Measurements from ENCODE around the gene SENP1.

Gene SENP1

GRCh38 chr12:48068457-48068856 is 37.4 kb downstream of the SENP1 start:
- no peak for DNase-seq (ENCODE audit: extremely low read depth in 1 of 2, low read depth in 1 of 2)

DNA sequence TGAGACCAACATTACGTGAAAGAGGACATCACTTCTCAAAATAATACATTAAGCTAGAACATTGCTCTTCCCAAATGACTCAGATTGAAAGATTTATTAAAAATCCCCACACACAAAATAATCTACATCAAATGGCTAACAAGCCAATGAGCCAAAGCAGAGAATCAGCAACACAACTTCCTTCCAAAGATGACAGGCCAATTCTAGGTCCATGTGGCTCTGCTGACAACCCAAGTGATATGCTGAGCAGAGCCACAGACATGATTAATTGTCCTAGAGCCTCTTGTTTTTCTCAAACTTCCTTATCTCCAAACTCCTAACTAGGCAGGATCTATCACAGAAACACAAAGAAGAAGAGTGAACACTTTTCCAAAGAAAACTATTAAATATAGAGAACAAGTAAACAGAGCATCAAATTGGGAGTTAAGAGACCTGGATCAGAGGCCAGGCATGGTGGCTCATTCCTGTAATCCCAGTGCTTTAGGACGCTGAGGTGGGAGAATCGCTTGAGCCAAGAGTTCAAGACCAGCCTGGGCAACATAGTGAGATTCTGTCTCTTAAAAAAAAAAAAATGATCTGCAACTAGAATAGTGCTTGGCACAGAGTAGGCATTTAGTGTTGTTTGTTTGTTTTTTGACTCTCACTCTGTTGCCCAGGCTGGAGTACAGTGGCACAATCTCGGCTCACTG is 38.5 kb downstream of the SENP1 start:
- no peak for DNase-seq (ENCODE audit: extremely low read depth in 1 of 2, low read depth in 1 of 2)

DNA sequence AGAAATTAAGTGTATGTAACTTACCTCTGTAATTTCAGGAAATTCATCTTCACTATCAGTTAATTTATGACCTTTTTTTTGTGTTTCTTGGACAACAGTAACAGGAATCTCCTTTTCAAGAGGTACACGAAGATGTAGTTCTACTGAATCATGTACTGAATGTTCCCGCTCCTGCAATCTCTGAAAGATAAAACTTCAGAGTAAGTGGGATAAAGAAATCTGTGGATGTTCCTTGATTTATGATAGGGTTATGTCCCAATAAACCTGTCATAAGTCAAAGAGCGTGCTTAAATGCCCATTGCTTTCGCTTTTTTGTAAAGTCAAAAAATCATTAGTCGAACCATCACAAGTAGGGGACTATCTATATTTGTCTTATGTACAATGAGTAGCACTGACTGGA is 40.8 kb downstream of the SENP1 start:
- DNase-seq (ENCODE audit: extremely low read depth in 1 of 2, low read depth in 1 of 2): no peak

DNA sequence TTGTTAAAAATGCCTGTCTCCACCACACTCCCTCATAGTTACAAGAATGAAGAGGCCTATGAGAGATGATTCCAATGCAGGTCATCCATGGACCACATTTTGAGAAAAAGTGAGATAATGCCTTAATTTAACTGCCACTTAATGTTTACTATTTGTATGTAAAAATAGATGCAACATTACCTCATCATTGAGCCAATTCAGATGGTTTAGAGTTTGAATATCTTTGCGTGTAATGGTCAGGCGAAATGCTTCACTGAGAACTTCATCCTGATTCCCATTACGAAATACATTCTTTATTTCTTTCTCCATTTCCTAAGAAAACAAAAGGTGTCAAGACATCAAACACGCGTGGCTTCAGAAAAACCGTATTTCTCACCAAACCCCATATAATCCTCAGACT is 42.3 kb downstream of the SENP1 start:
- DNase-seq (ENCODE audit: extremely low read depth in 1 of 2, low read depth in 1 of 2): no peak

- no peak for DNase-seq (ENCODE audit: extremely low read depth in 1 of 2, low read depth in 1 of 2)
Observed at GRCh38 chr12:48061938-48062719, 43.8 kb downstream of the SENP1 start.

- DNase-seq (ENCODE audit: extremely low read depth in 1 of 2, low read depth in 1 of 2): no peak
Observed at GRCh38 chr12:48060474-48060873, 45.4 kb downstream of the SENP1 start.

DNA sequence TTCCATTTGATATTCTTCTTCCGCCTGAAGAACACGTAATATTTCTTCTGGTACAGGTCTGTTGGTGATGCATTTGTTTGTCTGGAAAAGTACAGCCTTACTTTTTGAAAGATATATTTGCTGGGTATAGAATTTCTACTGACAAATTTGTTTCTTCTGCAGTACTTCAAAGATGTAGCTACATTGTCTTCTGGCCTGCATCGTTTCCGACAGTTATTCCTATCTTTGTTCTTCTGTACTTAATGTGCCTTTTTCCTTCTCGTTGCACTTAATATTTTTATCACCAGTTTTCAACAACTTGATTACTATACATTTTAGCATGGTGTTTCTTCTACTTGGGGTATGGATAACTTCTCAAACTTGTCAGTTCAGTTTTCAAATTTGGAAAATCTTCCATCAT is 47.1 kb downstream of the SENP1 start:
- no peak for DNase-seq (ENCODE audit: extremely low read depth in 1 of 2, low read depth in 1 of 2)

DNA sequence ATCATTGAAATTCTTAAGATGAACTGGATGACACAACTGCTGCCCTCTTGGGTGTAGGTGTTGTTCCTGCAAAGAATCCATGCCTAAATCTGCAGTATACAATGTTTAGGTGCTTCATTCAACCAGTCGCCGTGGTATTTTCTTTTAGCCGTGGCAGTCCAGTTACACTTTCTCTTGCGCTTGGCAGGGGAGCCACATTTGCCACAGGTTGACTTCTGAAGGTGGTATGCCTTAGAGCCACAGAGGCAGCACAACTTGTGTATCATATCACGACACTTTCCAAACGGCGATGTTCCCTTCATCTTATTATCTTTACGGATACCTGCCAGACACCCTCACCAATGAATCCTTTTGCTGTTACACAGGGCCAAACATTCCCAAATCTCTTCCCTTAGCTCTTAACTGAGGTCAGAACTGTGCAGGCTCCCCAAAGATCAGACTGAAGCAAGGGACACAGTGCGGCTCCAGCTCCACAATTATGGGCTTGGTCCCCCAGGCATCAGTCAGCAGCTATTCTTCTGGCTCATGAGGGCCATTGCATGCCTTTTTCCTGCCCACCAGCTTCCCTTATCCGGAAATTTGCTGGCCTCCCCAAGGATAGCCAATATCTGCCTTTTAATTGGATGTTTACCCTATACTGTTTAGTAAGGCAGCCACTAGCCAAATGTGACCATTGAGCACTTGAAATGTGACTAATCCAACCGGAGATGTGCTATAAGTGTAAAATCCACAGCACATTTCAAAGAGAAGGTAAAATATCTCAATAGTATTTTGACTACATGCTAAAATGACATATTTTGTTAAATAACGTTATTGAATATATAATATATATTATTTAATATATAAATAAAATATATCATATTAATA is 50.7 kb downstream of the SENP1 start:
- no peak for DNase-seq (ENCODE audit: extremely low read depth in 1 of 2, low read depth in 1 of 2)

- no peak for DNase-seq (ENCODE audit: extremely low read depth in 1 of 2, low read depth in 1 of 2)
Observed at GRCh38 chr12:48053883-48054282, 52.0 kb downstream of the SENP1 start.

DNA sequence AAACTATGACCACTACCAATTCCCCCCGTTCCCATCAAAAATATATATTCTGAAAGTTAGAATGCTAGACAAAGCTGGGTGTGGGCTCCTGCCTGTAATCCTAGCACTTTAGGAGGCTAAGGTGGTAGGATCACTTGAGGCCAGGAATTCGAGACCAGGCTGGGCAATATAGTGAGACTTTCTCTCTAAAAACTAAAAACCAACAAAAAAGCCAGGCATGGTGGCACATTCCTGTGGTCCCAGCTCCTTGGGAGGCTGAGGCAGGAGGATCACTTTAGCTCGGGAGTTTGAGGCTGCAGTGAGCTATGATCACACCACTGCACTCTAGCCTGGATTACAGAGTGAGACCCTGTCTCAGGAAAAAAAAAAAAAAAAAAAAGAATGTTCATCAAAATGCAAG is 52.8 kb downstream of the SENP1 start:
- DNase-seq (ENCODE audit: extremely low read depth in 1 of 2, low read depth in 1 of 2): no peak

GRCh38 chr12:48051681-48052080 is 54.2 kb downstream of the SENP1 start:
- DNase-seq (ENCODE audit: extremely low read depth in 1 of 2, low read depth in 1 of 2): no peak

DNA sequence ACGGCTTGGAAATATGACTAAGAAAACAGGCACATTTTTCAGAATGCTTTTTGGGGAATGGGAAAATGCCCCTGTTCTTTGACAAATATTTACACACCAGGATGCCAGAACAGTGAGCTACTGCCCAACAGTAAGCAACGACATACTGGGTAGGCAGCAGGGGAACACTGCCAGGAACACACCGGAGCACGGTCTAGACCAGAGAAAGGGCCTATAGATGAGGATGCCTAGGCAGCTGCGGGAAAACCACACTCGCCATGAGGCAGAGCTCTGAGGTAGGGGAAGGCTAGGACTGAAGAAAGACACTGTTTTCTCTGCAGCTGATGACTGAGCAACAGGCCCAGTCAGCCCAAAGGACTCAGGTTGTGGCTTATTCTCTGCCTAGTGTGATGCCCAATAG is 55.7 kb downstream of the SENP1 start:
- DNase-seq (ENCODE audit: extremely low read depth in 1 of 2, low read depth in 1 of 2): no peak

DNA sequence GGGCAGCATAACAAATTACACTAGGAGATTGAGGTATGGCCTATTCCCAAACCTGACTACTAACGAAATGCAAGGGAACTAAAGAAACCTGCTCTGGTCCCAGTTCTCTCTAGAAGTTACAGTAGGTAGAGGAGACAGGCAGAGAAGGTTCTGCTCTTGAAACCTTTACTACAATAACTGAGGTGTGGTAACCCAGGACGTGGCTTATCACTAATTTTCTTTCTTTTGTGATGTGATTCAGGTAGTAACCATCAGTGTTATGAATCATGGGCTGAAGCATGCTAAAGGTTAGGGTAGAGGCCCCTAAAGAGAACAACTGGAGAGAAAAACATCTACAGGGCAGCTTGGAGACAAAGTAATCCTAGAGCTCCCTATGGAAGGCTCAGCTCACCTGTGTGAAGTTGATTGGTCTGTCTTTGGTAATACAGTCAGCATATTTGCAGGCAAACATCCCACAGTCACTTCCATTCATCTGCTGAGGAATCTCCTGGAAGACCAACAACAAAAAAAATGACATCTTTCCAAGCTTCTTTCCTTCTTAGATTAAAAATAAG is 59.8 kb downstream of the SENP1 start:
- no peak for DNase-seq (ENCODE audit: extremely low read depth in 1 of 2, low read depth in 1 of 2)

DNA sequence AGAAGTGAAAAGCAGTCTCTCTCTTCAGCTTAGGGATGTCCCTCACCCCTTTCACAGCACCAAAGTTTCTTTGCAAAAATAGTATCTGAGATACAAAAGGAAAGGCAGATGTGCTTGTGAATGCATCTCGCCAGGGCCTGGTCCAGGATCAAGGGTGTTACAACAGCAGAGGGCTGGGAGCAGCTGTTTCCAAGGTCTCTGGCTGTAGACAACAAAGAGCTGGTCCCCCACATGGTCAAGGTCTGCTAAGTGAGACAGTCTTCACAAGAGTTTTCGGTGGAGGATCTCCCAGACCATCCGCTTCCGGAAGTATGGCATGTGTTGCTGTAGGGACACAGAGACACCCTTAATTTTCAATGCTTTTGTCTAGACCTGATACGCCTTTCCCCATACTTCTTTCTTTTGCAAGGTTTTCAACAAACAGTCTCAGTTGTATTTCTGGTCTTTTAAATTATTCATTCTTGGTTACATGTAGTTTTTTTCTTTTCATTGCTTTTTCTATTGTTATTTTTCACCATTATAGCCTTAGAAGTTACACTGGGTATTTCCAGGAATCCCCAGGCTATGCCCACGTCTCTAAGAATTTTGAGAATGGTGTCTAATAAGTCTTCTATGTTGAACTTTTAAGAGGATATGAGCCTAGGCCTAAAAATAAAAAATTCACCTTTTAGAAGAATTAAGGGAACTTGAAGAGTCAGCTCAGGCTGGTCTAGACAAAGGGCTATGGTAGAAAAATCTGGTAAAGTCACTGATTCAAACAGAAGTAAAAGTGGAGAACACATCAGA is 60.6 kb downstream of the SENP1 start:
- DNase-seq (ENCODE audit: extremely low read depth in 1 of 2, low read depth in 1 of 2): no peak

DNA sequence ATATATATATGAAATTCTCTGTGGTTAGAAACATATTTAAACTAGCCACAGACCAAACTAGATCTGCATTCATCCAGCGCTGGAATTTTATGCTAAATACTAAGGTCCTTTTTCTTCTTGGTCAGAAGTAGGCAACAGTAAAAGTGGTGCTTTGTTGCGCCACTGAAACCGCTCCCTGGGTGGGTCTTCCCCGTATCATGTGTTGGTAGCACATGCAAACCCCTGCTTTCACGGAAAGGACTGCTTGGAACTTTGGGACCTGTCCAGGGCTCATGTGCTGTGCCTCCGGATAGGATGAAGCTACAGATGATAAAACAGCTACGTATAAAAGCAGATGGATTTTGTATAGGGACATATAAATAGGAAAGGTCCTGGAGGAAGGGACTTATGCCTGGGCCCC is 61.5 kb downstream of the SENP1 start:
- no peak for DNase-seq (ENCODE audit: extremely low read depth in 1 of 2, low read depth in 1 of 2)

- no peak for DNase-seq (ENCODE audit: extremely low read depth in 1 of 2, low read depth in 1 of 2)
Observed at GRCh38 chr12:48043771-48044170, 62.1 kb downstream of the SENP1 start.

DNA sequence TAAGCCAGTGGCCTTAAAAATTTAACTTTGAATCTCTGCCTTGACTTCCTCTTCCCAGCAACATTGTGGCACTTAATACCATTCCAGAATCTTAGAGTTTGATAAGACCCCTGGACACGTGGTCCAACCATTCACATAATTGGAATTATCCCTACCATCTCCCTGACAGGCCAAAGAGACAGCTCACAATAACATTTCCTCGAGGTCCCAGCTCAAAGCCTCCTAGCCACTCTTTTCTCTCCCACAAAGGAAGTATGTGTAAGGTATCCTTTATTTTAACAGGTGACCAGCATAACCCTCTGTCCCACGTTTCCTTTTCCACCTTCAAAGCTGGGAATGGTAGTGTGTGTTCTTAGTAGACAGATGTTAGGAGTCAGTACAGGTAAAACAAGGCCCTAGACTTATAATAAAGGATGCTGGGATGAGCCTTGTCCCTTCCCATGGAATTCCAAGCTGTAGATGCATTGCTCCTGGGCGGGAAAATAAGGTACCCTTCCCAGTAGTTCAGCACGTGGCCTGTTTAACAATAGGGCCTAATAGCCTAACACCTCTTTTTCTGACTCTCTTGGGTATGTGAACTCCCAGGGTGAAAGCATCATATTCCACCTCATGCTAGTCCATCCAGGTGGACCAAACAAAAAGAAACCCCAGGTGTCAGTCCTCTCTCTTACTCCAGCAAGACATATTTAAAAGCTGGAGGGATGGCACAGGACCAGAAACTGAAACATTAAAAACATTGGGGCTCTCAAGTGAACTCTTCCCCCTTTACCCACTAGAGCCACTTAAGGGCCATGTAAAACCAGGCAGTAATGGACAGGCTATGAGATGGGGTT is 64.1 kb downstream of the SENP1 start:
- DNase-seq (ENCODE audit: extremely low read depth in 1 of 2, low read depth in 1 of 2): no peak

- no peak for DNase-seq (ENCODE audit: extremely low read depth in 1 of 2, low read depth in 1 of 2)
Observed at GRCh38 chr12:48040354-48040753, 65.5 kb downstream of the SENP1 start.

GRCh38 chr12:48039151-48039550 is 66.7 kb downstream of the SENP1 start:
- no peak for DNase-seq (ENCODE audit: extremely low read depth in 1 of 2, low read depth in 1 of 2)

GRCh38 chr12:48038085-48038484 is 67.8 kb downstream of the SENP1 start:
- no peak for DNase-seq (ENCODE audit: extremely low read depth in 1 of 2, low read depth in 1 of 2)

Data from activated CD8-positive, alpha-beta memory T cell treated with anti-CD3 and anti-CD28 coated beads for 1 hour (primary cell).